Measurements from ENCODE around the gene BCR. TPM values are rescaled to one million over a fixed set of nuclear protein-coding genes. Genes with fewer than 3 reads are reported as not detected.

BCR gene
- total RNA-seq, 1 donor from 2014 or later: 30.0 TPM

DNA sequence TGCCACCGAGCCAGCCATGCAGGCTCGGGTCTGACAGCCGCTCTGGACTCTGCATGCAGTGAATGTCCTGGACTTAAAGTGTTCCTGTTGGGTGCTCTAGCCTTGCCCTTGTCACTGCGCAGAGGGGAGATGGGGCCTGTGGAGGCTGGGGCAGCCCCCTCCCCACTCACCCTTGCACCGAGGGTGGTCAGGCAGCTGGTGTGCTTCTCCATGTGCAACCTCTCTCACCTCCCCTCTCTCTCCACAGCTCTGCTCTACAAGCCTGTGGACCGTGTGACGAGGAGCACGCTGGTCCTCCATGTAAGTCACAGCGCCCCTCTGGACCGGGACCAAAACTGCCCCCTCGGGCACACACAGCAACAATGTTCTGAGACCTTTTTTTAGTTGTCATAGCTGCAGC is 92.5 kb downstream of the BCR start:
- Mint-ChIP-seq H3K4me3 (ENCODE audit: unreplicated experiment) (no peak overlapping the region), H3K27ac (ENCODE audit: unreplicated experiment) (no peak overlapping the region), H3K9me3 (ENCODE audit: low read depth) (no peaks in the 10 kb centered on the region), H3K27me3 (ENCODE audit: low read depth) (no peaks in the 10 kb centered on the region), H3K36me3 (ENCODE audit: low read depth) (peaks cover 21% of the 10 kb centered on the region), H3K4me1 (ENCODE audit: low read depth) (no peaks in the 10 kb centered on the region)
- TF ChIP-seq, protein P1, sequence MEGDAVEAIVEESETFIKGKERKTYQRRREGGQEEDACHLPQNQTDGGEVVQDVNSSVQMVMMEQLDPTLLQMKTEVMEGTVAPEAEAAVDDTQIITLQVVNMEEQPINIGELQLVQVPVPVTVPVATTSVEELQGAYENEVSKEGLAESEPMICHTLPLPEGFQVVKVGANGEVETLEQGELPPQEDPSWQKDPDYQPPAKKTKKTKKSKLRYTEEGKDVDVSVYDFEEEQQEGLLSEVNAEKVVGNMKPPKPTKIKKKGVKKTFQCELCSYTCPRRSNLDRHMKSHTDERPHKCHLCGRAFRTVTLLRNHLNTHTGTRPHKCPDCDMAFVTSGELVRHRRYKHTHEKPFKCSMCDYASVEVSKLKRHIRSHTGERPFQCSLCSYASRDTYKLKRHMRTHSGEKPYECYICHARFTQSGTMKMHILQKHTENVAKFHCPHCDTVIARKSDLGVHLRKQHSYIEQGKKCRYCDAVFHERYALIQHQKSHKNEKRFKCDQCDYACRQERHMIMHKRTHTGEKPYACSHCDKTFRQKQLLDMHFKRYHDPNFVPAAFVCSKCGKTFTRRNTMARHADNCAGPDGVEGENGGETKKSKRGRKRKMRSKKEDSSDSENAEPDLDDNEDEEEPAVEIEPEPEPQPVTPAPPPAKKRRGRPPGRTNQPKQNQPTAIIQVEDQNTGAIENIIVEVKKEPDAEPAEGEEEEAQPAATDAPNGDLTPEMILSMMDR (IDR thresholded peaks at IDR 0.05): no peak
- DNase-seq (ENCODE audit: low spot score): no peak

DNA sequence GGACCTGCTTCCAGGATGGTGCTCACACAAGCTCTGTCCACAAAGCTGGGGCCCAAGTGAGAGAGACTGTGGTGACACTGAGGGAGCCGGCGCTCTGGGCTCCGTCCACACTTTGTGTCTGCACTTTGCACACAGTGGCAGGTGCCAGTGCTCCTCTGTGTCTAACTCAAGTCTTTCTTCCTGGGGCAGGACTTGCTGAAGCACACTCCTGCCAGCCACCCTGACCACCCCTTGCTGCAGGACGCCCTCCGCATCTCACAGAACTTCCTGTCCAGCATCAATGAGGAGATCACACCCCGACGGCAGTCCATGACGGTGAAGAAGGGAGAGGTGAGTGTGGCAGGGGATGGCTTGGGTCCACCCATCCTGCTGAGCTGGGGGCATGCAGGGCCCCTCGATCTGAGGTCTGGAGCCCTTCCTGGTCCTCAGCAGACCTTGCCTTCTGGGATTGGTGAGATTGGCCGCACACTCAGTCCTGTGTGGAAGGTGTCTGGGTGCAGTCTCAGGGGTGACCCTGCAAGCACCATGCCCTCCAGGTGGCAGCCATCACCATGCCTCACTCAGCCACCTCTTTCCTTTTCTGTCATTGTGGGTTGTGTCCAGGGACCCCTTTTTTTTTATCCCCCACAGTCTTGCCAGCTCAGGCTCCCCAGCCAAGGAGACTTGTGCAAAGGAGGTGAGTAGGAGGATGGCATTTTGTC is 93.3 kb downstream of the BCR start:
- Mint-ChIP-seq H3K36me3 (ENCODE audit: low read depth) (peaks cover 19% of the 10 kb centered on the region), H3K4me1 (ENCODE audit: low read depth) (no peaks in the 10 kb centered on the region), H3K27me3 (ENCODE audit: low read depth) (no peaks in the 10 kb centered on the region), H3K9me3 (ENCODE audit: low read depth) (no peaks in the 10 kb centered on the region), H3K4me3 (ENCODE audit: unreplicated experiment) (no peak overlapping the region), H3K27ac (ENCODE audit: unreplicated experiment) (no peak overlapping the region)
- no peak for DNase-seq (ENCODE audit: low spot score)
- TF ChIP-seq, protein P1 (IDR thresholded peaks at IDR 0.05): no peak

- no peak for DNase-seq (ENCODE audit: low spot score)
- TF ChIP-seq, protein P1 (IDR thresholded peaks at IDR 0.05): no peak
- Mint-ChIP-seq H3K27ac (ENCODE audit: unreplicated experiment) (no peak overlapping the region), H3K4me1 (ENCODE audit: low read depth) (no peaks in the 10 kb centered on the region), H3K27me3 (ENCODE audit: low read depth) (no peaks in the 10 kb centered on the region), H3K9me3 (ENCODE audit: low read depth) (no peaks in the 10 kb centered on the region), H3K4me3 (ENCODE audit: unreplicated experiment) (no peak overlapping the region), H3K36me3 (ENCODE audit: low read depth) (peaks cover 18% of the 10 kb centered on the region)
Measured at GRCh38 chr22:23274146-23274526, 93.8 kb downstream of the BCR start.

DNA sequence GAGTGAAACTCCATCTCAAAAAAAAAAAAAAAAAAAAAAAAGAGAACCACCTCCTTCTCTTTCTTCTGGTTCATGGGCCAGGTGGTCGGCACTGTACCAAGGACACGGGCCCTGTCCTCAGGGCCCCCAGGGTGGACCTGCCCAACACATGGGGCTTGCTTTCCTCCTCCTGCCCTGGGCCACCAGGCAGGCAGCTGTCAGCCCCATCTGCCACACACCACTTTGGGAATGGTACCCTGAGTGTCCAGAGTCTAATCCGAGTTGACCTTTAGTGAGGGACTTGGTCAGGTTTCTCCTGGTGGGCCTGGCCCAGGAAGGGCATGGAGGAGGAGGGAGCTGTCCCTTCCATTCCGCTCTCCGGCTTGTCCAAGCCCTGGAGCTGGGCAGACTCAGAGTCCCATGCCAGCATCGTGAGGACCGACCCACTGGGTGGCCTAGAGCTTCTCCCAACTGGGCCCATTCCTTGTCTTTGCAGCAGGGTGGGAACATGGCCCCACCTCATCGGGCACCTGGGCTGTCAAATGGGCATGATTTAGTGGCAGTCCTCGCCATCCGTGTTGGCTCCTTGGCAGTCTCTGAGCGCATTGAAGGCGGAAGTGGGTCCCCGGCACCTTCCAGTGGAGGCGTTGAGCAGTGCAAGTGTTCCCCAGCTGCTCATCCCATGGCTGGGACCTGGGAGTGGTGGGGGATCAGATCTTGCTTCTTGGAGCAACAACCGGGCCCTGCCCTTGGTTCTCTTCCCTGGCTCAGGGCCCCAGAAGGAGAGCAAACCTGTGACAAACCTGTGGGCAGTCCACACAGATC is 94.8 kb downstream of the BCR start:
- no peak overlapping the region for H3K4me3 Mint-ChIP-seq (ENCODE audit: unreplicated experiment)
- no peaks in the 10 kb centered on the region for H3K4me1 Mint-ChIP-seq (ENCODE audit: low read depth)
- H3K9me3 Mint-ChIP-seq (ENCODE audit: low read depth): no peaks in the 10 kb centered on the region
- peaks cover 18% of the 10 kb centered on the region for H3K36me3 Mint-ChIP-seq (ENCODE audit: low read depth)
- no peaks in the 10 kb centered on the region for H3K27me3 Mint-ChIP-seq (ENCODE audit: low read depth)
- no peak overlapping the region for H3K27ac Mint-ChIP-seq (ENCODE audit: unreplicated experiment)
- DNase-seq (ENCODE audit: low spot score): no peak
- TF ChIP-seq, protein P1 (IDR thresholded peaks at IDR 0.05): no peak

DNA sequence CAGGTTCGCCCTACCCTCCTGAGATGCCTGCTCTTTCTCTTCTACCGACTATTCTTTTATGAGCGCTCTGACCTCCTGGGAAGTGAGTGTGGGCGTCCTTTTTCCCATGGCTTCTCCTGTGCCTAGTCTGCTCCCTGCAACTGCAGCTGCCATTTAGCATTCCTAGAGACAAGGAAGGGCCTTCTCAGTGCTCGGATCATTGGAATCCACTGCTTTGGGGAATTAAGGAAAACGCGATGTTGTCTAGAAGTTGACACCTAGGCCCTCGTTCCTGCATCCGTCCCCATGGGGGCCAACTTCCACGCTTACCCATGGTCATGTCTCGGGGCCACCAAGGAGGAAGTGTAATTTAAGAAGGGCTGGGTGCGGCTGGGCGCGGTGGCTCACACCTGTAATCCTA is 95.4 kb downstream of the BCR start:
- TF ChIP-seq, protein P1 (IDR thresholded peaks at IDR 0.05): no peak
- H3K36me3 Mint-ChIP-seq (ENCODE audit: low read depth): peaks cover 18% of the 10 kb centered on the region
- no peak for DNase-seq (ENCODE audit: low spot score)
- peaks cover 1% of the 10 kb centered on the region for H3K4me1 Mint-ChIP-seq (ENCODE audit: low read depth)
- no peaks in the 10 kb centered on the region for H3K27me3 Mint-ChIP-seq (ENCODE audit: low read depth)
- H3K4me3 Mint-ChIP-seq (ENCODE audit: unreplicated experiment): no peak overlapping the region
- H3K9me3 Mint-ChIP-seq (ENCODE audit: low read depth): no peaks in the 10 kb centered on the region
- H3K27ac Mint-ChIP-seq (ENCODE audit: unreplicated experiment): no peak overlapping the region
